GM12874 (cell line): ENCODE measurements around the gene ST8SIA5.

Experiments used
- CTCF ChIP-seq: IDR thresholded peaks from 2 replicates; pipeline ENCODE4 v1.5.1; 2011; ENCODE audit warnings: low read depth, mild to moderate bottlenecking, control low read depth, low read length, moderate library complexity; ENCODE audit not compliant: insufficient read depth

The ST8SIA5 gene

GRCh38 chr18:46755315-46756024 is 1.4 kb downstream of the ST8SIA5 start:
- TF ChIP-seq CTCF: no peak

GRCh38 chr18:46754661-46755292 is 2.1 kb downstream of the ST8SIA5 start:
- peak; percentile 21; the same call in 1 of the 2 replicates for TF ChIP-seq CTCF

GRCh38 chr18:46754188-46754587 is 2.7 kb downstream of the ST8SIA5 start:
- no peak for TF ChIP-seq CTCF

GRCh38 chr18:46751882-46752281 is 5.0 kb downstream of the ST8SIA5 start:
- no peak for TF ChIP-seq CTCF

- TF ChIP-seq CTCF: no peak
These were observed 6.2 kb downstream of the ST8SIA5 start for GRCh38 chr18:46750626-46751025.

- TF ChIP-seq CTCF: no peak
These were observed 8.4 kb downstream of the ST8SIA5 start for GRCh38 chr18:46748466-46748865.

- no peak for TF ChIP-seq CTCF
These were observed 16.8 kb downstream of the ST8SIA5 start for GRCh38 chr18:46740046-46740445.
